ENCODE measurements around the gene MYOZ2. TPM values are rescaled to one million over a fixed set of nuclear protein-coding genes. Genes with fewer than 3 reads are reported as not detected.

Gene MYOZ2
- total RNA-seq = 0.05 TPM in 1 of 2 replicates, not detected in the other

- peak; percentile 28 for DNase-seq (ENCODE audit: low read depth)
Measured at GRCh38 chr4:119135721-119136121, at the start of gene MYOZ2. Gene MYOZ2 (plus strand): TSS chr4:119135832. CDS start chr4:119136526, 694 bp downstream.

- DNase-seq (ENCODE audit: low read depth) = peak; percentile 48
Measured at GRCh38 chr4:119087121-119087520, 48.5 kb upstream of the MYOZ2 start.

GRCh38 chr4:119087656-119088055, 48.0 kb upstream of the MYOZ2 start:
- DNase-seq (ENCODE audit: low read depth) = no peak

- no peak for DNase-seq (ENCODE audit: low read depth)
Measured at GRCh38 chr4:119093042-119093827, 42.4 kb upstream of the MYOZ2 start.

GRCh38 chr4:119097282-119097900, 38.2 kb upstream of the MYOZ2 start:
- no peak for DNase-seq (ENCODE audit: low read depth)

GRCh38 chr4:119098306-119098705, 37.3 kb upstream of the MYOZ2 start:
- DNase-seq (ENCODE audit: low read depth) = no peak

GRCh38 chr4:119099227-119099810, 36.3 kb upstream of the MYOZ2 start:
- no peak for DNase-seq (ENCODE audit: low read depth)

- DNase-seq (ENCODE audit: low read depth) = peak; percentile 58
Measured at GRCh38 chr4:119100655-119101054, 35.0 kb upstream of the MYOZ2 start.

- peak; percentile 100 for DNase-seq (ENCODE audit: low read depth)
Measured at GRCh38 chr4:119103263-119103662, 32.4 kb upstream of the MYOZ2 start.

GRCh38 chr4:119104644-119105273, 30.9 kb upstream of the MYOZ2 start:
- DNase-seq (ENCODE audit: low read depth) = no peak

- no peak for DNase-seq (ENCODE audit: low read depth)
Measured at GRCh38 chr4:119105605-119106004, 30.0 kb upstream of the MYOZ2 start.

GRCh38 chr4:119106036-119107000, 29.3 kb upstream of the MYOZ2 start:
- peak; percentile 76 for DNase-seq (ENCODE audit: low read depth)

- no peak for DNase-seq (ENCODE audit: low read depth)
Measured at GRCh38 chr4:119110121-119110520, 25.5 kb upstream of the MYOZ2 start.

GRCh38 chr4:119111296-119111695, 24.3 kb upstream of the MYOZ2 start:
- DNase-seq (ENCODE audit: low read depth) = peak; percentile 76

GRCh38 chr4:119113033-119113655, 22.5 kb upstream of the MYOZ2 start:
- DNase-seq (ENCODE audit: low read depth) = peak; percentile 99

GRCh38 chr4:119116021-119116420, 19.6 kb upstream of the MYOZ2 start:
- no peak for DNase-seq (ENCODE audit: low read depth)

- no peak for DNase-seq (ENCODE audit: low read depth)
Measured at GRCh38 chr4:119116925-119117900, 18.4 kb upstream of the MYOZ2 start.

GRCh38 chr4:119118397-119118796, 17.2 kb upstream of the MYOZ2 start:
- DNase-seq (ENCODE audit: low read depth) = no peak

- no peak for DNase-seq (ENCODE audit: low read depth)
Measured at GRCh38 chr4:119124352-119124751, 11.3 kb upstream of the MYOZ2 start.

GRCh38 chr4:119125931-119126330, 9.7 kb upstream of the MYOZ2 start:
- no peak for DNase-seq (ENCODE audit: low read depth)

Data from renal cortical epithelial cell (primary cell).